Measurements from ENCODE around the gene RAD18. TPM values are rescaled to one million over a fixed set of nuclear protein-coding genes. Genes with fewer than 3 reads are reported as not detected.
A peak's percentile ranks its signal among the peaks of the same experiment; 100 is the strongest.

RAD18 gene
- total RNA-seq, 1 experiment from 2014 or later, result 17.6 TPM

- DNase-seq (ENCODE audit: low read depth), result no peak
Measured at GRCh38 chr3:8895829-8896228, 67.4 kb downstream of the RAD18 start.

GRCh38 chr3:8893001-8893400, 70.3 kb downstream of the RAD18 start:
- no peak for DNase-seq (ENCODE audit: low read depth)

GRCh38 chr3:8891774-8892173, 71.5 kb downstream of the RAD18 start:
- no peak for DNase-seq (ENCODE audit: low read depth)

GRCh38 chr3:8891303-8891702, 72.0 kb downstream of the RAD18 start:
- DNase-seq (ENCODE audit: low read depth), result no peak

- no peak for DNase-seq (ENCODE audit: low read depth)
Measured at GRCh38 chr3:8888301-8888915, 74.9 kb downstream of the RAD18 start.

GRCh38 chr3:8887435-8888300, 75.6 kb downstream of the RAD18 start:
- no peak for DNase-seq (ENCODE audit: low read depth)

- DNase-seq (ENCODE audit: low read depth), result no peak
Measured at GRCh38 chr3:8886546-8886945, 76.7 kb downstream of the RAD18 start.

- DNase-seq (ENCODE audit: low read depth), result no peak
Measured at GRCh38 chr3:8885536-8886316, 77.5 kb downstream of the RAD18 start.

- no peak for DNase-seq (ENCODE audit: low read depth)
Measured at GRCh38 chr3:8884630-8885290, 78.5 kb downstream of the RAD18 start.

GRCh38 chr3:8882642-8883041, 80.6 kb downstream of the RAD18 start:
- no peak for DNase-seq (ENCODE audit: low read depth)

GRCh38 chr3:8882171-8882593, 81.1 kb downstream of the RAD18 start:
- no peak for DNase-seq (ENCODE audit: low read depth)

GRCh38 chr3:8879347-8879944, 83.8 kb downstream of the RAD18 start:
- no peak for DNase-seq (ENCODE audit: low read depth)

GRCh38 chr3:8875836-8876235, 87.4 kb downstream of the RAD18 start:
- DNase-seq (ENCODE audit: low read depth), result no peak

- DNase-seq (ENCODE audit: low read depth), result no peak
Measured at GRCh38 chr3:8873740-8874139, 89.5 kb downstream of the RAD18 start.

GRCh38 chr3:8872261-8872660, 91.0 kb downstream of the RAD18 start:
- DNase-seq (ENCODE audit: low read depth), result no peak

GRCh38 chr3:8871306-8871705, 92.0 kb downstream of the RAD18 start:
- no peak for DNase-seq (ENCODE audit: low read depth)

- no peak for DNase-seq (ENCODE audit: low read depth)
Measured at GRCh38 chr3:8870134-8870533, 93.1 kb downstream of the RAD18 start.

GRCh38 chr3:8869613-8870012, 93.7 kb downstream of the RAD18 start:
- DNase-seq (ENCODE audit: low read depth), result peak; percentile 84

GRCh38 chr3:8868996-8869395, 94.3 kb downstream of the RAD18 start:
- DNase-seq (ENCODE audit: low read depth), result no peak

- DNase-seq (ENCODE audit: low read depth), result no peak
Measured at GRCh38 chr3:8867646-8868045, 95.6 kb downstream of the RAD18 start.

GRCh38 chr3:8865697-8866096, 97.6 kb downstream of the RAD18 start:
- DNase-seq (ENCODE audit: low read depth), result no peak

Data from Daoy (cell line).